GM12878 (cell line): ENCODE results near the gene GJA4.

ENCODE experiments used
- SMAD1 ChIP-seq: fragments of 450-650 bp; IDR thresholded peaks from 2 replicates; pipeline ENCODE4 v1.6.1; 2018; ENCODE audit warnings: mild to moderate bottlenecking, low read depth; ENCODE audit not compliant: partially characterized antibody
- TF ChIP-seq, protein P1 (sequence below), 3 experiments: IDR thresholded peaks in 2 of 3; conservative IDR thresholded peaks in 1 of 3; 2 replicates each; pipeline ENCODE4 v1.5.1; 2011; ENCODE audit warnings: low read depth in 3 of 3, low read length in 3 of 3, mild to moderate bottlenecking in 3 of 3, control low read depth in 2 of 3, moderate library complexity in 2 of 3, inconsistent platforms in 1 of 3, mixed read lengths in 1 of 3; ENCODE audit not compliant: control insufficient read depth in 2 of 3, insufficient read depth in 1 of 3; ENCODE audit errors: extremely low read depth in 1 of 3

DNA sequence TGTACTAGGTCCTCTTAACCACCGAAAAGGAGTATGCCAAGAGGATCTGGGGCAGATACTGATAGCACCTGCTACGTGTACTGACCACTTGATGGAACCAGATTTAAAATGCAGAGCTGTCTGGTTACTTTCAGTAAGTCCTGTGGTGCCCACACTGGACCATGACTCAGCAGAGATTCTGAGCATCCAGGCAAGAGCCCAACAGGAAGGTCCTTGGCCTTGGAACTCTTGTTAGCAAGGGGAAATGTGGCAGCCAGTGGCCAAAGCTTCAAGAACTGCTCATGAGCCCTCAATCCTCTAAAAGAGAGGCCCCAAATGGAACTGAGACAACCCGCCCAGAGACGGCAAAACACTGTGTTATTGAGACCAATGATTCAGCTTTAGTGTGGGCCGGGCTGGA is 42.2 kb upstream of the GJA4 start:
- TF ChIP-seq, protein P1, sequence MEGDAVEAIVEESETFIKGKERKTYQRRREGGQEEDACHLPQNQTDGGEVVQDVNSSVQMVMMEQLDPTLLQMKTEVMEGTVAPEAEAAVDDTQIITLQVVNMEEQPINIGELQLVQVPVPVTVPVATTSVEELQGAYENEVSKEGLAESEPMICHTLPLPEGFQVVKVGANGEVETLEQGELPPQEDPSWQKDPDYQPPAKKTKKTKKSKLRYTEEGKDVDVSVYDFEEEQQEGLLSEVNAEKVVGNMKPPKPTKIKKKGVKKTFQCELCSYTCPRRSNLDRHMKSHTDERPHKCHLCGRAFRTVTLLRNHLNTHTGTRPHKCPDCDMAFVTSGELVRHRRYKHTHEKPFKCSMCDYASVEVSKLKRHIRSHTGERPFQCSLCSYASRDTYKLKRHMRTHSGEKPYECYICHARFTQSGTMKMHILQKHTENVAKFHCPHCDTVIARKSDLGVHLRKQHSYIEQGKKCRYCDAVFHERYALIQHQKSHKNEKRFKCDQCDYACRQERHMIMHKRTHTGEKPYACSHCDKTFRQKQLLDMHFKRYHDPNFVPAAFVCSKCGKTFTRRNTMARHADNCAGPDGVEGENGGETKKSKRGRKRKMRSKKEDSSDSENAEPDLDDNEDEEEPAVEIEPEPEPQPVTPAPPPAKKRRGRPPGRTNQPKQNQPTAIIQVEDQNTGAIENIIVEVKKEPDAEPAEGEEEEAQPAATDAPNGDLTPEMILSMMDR (IDR thresholded peaks at IDR 0.05 in 2 of 3, conservative IDR thresholded peaks at IDR 0.05 in 1 of 3; ENCODE audit: control insufficient read depth in 2 of 3, extremely low read depth in 1 of 3, insufficient read depth in 1 of 3, low read depth in 3 of 3, low read length in 3 of 3), result no peak
- no peak for TF ChIP-seq SMAD1
